AG08395 (cell line): ENCODE data around the gene TPK1.

Experiments
- DNase-seq: peaks from one replicate; pipeline ENCODE4 v3.0.0; 2012; ENCODE audit warnings: mixed read lengths, low spot score

Gene TPK1

GRCh38 chr7:144835652-144836544, at the start of gene TPK1:
TSS of gene TPK1 (minus strand) at chr7:144836053. CDS start at chr7:144835602, 451 bp downstream.
- peak; percentile 93 for DNase-seq

GRCh38 chr7:144885478-144885877, 49.6 kb upstream of the TPK1 start:
- no peak for DNase-seq

- DNase-seq: no peak
These were observed 49.0 kb upstream of the TPK1 start for GRCh38 chr7:144884896-144885295.

DNA sequence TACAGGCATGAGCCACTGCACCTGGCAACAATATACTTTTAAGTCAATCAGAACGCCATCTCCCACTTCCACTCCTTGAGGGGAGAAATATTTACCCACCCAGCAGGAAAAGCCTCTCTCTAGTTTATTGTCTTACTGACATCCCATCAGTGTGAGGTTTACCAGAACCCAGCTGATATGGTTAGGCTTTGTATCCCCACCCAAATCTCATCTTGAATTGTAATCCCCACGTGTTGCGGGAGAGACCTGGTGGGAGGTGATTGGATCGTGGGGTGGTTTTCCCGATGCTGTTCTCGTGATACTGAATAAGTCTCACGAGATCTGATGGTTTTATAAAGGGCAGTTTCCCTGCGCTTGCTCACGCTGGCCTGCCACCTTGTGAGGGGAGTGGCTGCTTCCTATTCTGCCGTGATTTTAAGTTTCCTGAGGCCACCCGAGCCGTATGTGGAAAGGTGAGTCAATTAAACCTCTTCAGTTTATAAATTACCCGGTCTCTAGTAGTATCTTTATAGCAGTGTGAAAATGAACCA, 37.5 kb upstream of the TPK1 start:
- no peak for DNase-seq

GRCh38 chr7:144869082-144869481, 33.2 kb upstream of the TPK1 start:
- DNase-seq: no peak

DNA sequence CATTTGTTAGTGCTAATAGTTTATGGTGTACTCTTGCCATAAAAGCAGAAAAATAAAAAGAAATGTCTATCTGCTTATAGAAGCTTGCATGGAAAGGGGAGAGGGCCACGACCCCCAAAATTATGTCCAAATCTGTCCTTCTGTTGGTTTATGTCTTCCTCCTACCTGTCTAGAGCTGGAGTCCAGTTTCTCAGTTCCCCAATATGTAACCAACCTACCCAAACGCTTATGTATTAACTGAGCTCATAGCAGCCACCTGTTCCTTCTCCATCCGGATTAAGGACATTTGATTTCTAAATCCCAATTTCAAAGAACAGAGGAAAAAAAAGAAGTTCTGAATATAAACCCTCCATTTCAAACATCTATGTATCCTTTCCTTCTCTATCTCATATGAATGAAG, 30.3 kb upstream of the TPK1 start:
- no peak for DNase-seq

- no peak for DNase-seq
These were observed 27.4 kb upstream of the TPK1 start for GRCh38 chr7:144863320-144863647.

GRCh38 chr7:144862612-144863319, 26.9 kb upstream of the TPK1 start:
- no peak for DNase-seq

GRCh38 chr7:144859739-144860138, 23.9 kb upstream of the TPK1 start:
- no peak for DNase-seq

GRCh38 chr7:144857463-144857862, 21.6 kb upstream of the TPK1 start:
- no peak for DNase-seq

DNA sequence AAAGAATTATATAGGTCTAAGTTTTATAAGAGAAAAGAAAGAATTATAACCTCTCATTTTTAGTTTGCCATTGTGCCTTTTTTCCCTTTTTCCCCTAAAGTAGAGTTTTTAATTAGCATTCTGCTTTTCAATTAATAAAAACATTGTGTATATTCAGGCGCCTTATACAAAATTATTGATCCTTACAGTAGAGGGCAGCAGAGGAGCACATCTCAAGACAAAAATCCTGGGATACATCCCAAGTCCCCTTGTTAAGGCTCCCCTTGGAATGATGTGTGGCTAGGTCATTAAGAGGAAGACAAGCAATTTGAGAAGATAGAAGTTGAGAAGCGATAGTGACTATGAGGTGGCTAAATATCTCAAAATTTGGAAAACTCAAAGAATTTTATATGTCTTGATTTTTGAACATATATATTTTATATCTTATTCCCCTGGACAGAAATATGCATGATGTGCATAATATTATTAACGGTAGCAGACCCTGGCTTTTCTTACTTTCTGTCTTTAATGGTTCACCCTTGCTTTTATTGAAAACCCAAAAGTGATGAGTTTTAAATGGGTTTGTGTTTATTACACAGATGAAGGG, 19.1 kb upstream of the TPK1 start:
- DNase-seq: peak; percentile 28

- no peak for DNase-seq
These were observed 17.7 kb upstream of the TPK1 start for GRCh38 chr7:144853542-144853941.

- DNase-seq: no peak
These were observed 12.2 kb upstream of the TPK1 start for GRCh38 chr7:144848078-144848477.

DNA sequence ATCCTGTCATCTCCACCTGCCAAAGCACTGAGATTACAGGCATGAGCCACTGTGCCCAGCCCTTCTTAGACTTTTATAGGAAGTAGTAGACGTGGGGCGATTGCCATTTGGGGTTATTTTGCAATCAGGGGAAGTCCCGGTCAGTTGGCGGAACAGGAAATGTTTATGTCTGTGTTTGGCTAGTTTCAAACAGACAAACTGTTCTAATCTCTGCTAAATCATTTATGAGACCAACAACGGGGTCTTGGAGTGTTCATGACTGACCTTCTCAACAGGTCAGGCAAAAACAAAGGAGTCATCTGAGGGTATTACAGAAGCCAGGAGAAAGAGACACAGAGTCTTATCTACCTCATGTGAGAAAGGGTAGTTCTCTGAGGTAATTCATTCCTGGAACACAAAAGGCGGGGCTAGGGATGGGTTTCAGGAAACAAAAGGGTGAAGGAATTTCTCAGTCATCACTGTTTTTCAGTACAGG, 6.6 kb upstream of the TPK1 start:
- no peak for DNase-seq

GRCh38 chr7:144836545-144836842, 641 bp upstream of the TPK1 start:
- no peak for DNase-seq

DNA sequence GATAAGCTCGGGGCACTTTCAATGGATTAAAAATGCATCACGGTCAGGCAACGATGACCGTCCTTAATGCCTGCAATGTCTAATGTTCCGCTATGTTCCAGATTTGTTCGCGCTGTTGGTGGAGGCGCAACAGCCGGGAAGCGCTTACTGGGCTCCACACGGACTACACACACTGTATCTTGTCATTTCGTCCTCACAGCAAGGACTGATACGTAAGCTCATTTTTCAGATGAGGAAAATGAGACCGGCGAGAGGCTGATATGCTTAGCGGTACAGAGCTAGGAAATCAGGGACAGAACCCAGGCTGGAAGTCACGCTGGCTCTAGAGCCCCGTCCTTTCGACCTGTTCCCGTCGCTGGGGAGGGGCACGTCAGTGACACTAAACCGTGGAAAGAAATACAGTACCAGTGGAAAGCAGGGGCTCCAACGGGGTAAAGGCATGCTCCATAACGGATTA, 670 bp downstream of the TPK1 start:
- peak; percentile 34 for DNase-seq

DNA sequence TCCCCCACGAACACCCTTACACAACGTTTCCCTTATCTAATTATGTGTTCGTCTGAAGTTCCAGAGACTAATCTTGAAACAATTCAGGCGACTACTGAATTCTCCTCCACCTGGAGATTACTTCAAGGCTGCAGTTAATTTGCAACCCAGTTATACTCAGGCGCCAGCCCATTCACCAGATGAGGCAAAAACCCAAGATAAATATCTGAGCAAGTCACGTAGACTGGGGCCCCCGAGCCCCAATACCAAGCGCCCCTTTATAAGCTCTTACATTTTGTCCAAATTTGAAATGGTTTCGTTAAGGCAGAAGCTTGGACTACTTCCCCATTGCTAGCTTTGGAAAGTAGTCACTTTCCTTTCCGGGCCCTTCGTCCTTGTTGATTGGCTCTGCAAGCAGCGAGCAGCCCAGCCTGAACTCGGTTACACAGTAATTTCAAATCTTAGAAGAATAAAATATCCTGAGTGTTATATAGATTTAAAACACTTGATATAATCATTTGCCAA, 1.2 kb downstream of the TPK1 start:
- peak; percentile 35 for DNase-seq

- DNase-seq: peak; percentile 9
These were observed 5.0 kb downstream of the TPK1 start for GRCh38 chr7:144830811-144831210.

- DNase-seq: no peak
These were observed 5.6 kb downstream of the TPK1 start for GRCh38 chr7:144830024-144830785.

GRCh38 chr7:144827621-144828020, 8.2 kb downstream of the TPK1 start:
- DNase-seq: no peak

DNA sequence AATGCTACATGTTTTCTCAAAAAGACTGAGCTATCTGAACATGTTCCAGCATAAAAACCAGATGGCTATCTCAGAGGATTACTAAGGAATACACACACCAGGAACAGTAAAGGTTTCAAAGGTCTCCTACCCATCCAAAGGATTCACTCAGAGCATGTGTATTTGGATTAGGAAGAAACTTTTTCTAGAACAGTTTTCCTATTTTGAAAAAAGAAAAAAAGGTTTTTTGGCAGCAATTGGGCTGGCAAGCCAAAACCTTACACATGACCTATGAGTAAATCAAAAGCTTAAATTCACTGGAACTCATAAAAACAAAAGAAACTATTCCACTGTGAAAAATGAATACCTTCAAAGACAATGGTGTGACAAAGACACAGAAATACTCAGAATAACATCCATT, 9.6 kb downstream of the TPK1 start:
- DNase-seq: no peak

DNA sequence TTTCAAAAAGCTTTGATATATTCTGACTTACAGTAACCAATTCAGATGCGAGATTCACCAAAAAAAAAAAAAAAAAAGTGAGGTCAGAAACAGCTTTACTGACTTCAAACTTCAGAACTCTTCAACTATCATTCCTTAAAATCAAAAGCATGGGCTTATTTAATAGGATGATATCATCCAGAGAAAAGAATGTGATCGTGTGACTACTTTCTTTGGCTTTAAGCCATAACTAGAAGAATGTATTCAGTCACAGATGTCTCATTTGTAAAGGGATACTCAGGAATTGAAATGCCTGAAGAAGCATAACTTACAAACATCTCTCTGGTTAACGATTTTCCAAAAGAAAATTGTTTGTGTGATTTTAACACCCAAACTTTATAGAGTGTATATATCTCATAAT, 11.5 kb downstream of the TPK1 start:
- DNase-seq: peak; percentile 73
